GM19395 (cell line): ENCODE measurements around the gene ZNF574.

Source experiments
- ATAC-seq: cut with Tn5 transposase; IDR thresholded peaks from one replicate; pipeline ENCODE4 v1.9.1; 2021; ENCODE audit warnings: mild to moderate bottlenecking, moderate library complexity; ENCODE audit not compliant: unreplicated experiment

ZNF574 gene

GRCh38 chr19:42053037-42053935 is 22.7 kb upstream of the ZNF574 start:
- ATAC-seq = no peak

GRCh38 chr19:42054205-42054604 is 21.8 kb upstream of the ZNF574 start:
- ATAC-seq = no peak

GRCh38 chr19:42057846-42058245 is 18.1 kb upstream of the ZNF574 start:
- ATAC-seq = no peak

GRCh38 chr19:42059196-42059595 is 16.8 kb upstream of the ZNF574 start:
- ATAC-seq = no peak

GRCh38 chr19:42060117-42060516 is 15.8 kb upstream of the ZNF574 start:
- no peak for ATAC-seq

GRCh38 chr19:42062381-42062780 is 13.6 kb upstream of the ZNF574 start:
- no peak for ATAC-seq

- no peak for ATAC-seq
Observed at GRCh38 chr19:42064432-42064831, 11.5 kb upstream of the ZNF574 start.

- no peak for ATAC-seq
Observed at GRCh38 chr19:42065051-42065450, 10.9 kb upstream of the ZNF574 start.

- no peak for ATAC-seq
Observed at GRCh38 chr19:42065511-42065910, 10.5 kb upstream of the ZNF574 start.

- no peak for ATAC-seq
Observed at GRCh38 chr19:42066075-42066754, 9.8 kb upstream of the ZNF574 start.

- ATAC-seq = no peak
Observed at GRCh38 chr19:42067315-42067888, 8.6 kb upstream of the ZNF574 start.

GRCh38 chr19:42068361-42068755 is 7.6 kb upstream of the ZNF574 start:
- no peak for ATAC-seq

- no peak for ATAC-seq
Observed at GRCh38 chr19:42068756-42069571, 7.0 kb upstream of the ZNF574 start.

GRCh38 chr19:42069619-42070351 is 6.2 kb upstream of the ZNF574 start, which contains the start of gene GRIK5:
Gene GRIK5 (minus strand): TSS chr19:42070206. CDS start chr19:42065770, 4,436 bp downstream.
- no peak for ATAC-seq

- ATAC-seq = no peak
Observed at GRCh38 chr19:42071247-42071646, 4.7 kb upstream of the ZNF574 start.

GRCh38 chr19:42074513-42075363 is 1.2 kb upstream of the ZNF574 start:
- no peak for ATAC-seq

- no peak for ATAC-seq
Observed at GRCh38 chr19:42075364-42075615, 676 bp upstream of the ZNF574 start.

- no peak for ATAC-seq
Observed at GRCh38 chr19:42076380-42076944, 496 bp downstream of the ZNF574 start.

GRCh38 chr19:42078058-42078457 is 2.1 kb downstream of the ZNF574 start:
- ATAC-seq = no peak
